IMR-90 (cell line): Measurements from ENCODE around the gene MRPS18A. TPM values are rescaled to one million over a fixed set of nuclear protein-coding genes. Genes with fewer than 3 reads are reported as not detected.

Experiments
- ATAC-seq: fragments of 200-7000 bp; cut with Tn5 transposase; 2 replicates; pipeline ENCODE4 v1.9.1; 2020; ENCODE audit warnings: low read depth, mild to moderate bottlenecking, moderate library complexity
- BruUV-seq: library from RNA; stranded (reverse); fragments of 400-500 nt; replicated peaks from 2 replicates; lab custom pipeline; 2021; lab: Mats Ljungman, UMichigan
- CTCF ChIA-PET: fragments of 300-600 bp; formaldehyde crosslinking; extraction: SDS; loops from one replicate; lab custom pipeline; 2021; ENCODE audit warnings: antibody characterized with exemption; lab: Yijun Ruan, JAX
- POLR2A ChIA-PET: fragments of 300-600 bp; sonication (Branson Sonifier 250); formaldehyde crosslinking; loops from one replicate; lab custom pipeline; 2022; ENCODE audit warnings: antibody characterized with exemption; ENCODE audit not compliant: unreplicated experiment; lab: Charles Lee
- DNase-seq: peaks from one replicate; pipeline ENCODE4 v3.0.0; 2013
- H2AFZ ChIP-seq: replicated peaks from 2 replicates; pipeline ENCODE3; 2013; ENCODE audit warnings: low read length, mild to moderate bottlenecking; ENCODE audit not compliant: poor library complexity
- H2AK5ac ChIP-seq: 2 replicates; pipeline ENCODE4 v1.6.1; 2013; ENCODE audit warnings: low read depth, low read length, inconsistent platforms
- H2AK9ac ChIP-seq: replicated peaks from 2 replicates; pipeline ENCODE3; 2013; ENCODE audit warnings: mild to moderate bottlenecking, low read depth, low read length, moderate library complexity; ENCODE audit not compliant: poor library complexity
- H2BK120ac ChIP-seq: 2 replicates; pipeline ENCODE4 v1.6.1; 2013; ENCODE audit warnings: low read depth, low read length, inconsistent platforms
- H2BK15ac ChIP-seq: 3 replicates; pipeline ENCODE4 v1.6.1; 2013; ENCODE audit warnings: low read depth, low read length, inconsistent platforms
- H2BK20ac ChIP-seq: 2 replicates; pipeline ENCODE4 v1.6.1; 2013; ENCODE audit warnings: low read depth, mild to moderate bottlenecking, inconsistent platforms, low read length, moderate library complexity
- H2BK5ac ChIP-seq: 2 replicates; pipeline ENCODE4 v1.6.1; 2013; ENCODE audit warnings: mild to moderate bottlenecking, low read depth, low read length, inconsistent platforms; ENCODE audit not compliant: poor library complexity, severe bottlenecking
- H3K14ac ChIP-seq: replicated peaks from 2 replicates; pipeline ENCODE4 v1.6.1; 2013; ENCODE audit warnings: low read depth, low read length, inconsistent platforms
- H3K18ac ChIP-seq: 2 replicates; pipeline ENCODE4 v1.6.1; 2013; ENCODE audit warnings: low read depth, low read length, control low read depth
- H3K23ac ChIP-seq: 2 replicates; pipeline ENCODE4 v1.6.1; 2013; ENCODE audit warnings: low read depth, low read length, inconsistent platforms
- H3K27ac ChIP-seq: 2 replicates; pipeline ENCODE4 v1.5.1; 2013; ENCODE audit warnings: mild to moderate bottlenecking, control low read depth, low read length; ENCODE audit not compliant: insufficient read depth
- H3K27me3 ChIP-seq: 2 replicates; pipeline ENCODE4 v1.6.1; 2013; ENCODE audit warnings: low read length; ENCODE audit not compliant: control insufficient read depth, insufficient read depth
- H3K36me3 ChIP-seq: 2 replicates; pipeline ENCODE4 v1.6.1; 2013; ENCODE audit warnings: low read length, mixed read lengths; ENCODE audit not compliant: control insufficient read depth, insufficient read depth
- H3K4ac ChIP-seq: 2 replicates; pipeline ENCODE4 v1.6.1; 2013; ENCODE audit warnings: low read depth, low read length, inconsistent platforms
- H3K4me1 ChIP-seq: 2 replicates; pipeline ENCODE4 v1.6.1; 2013; ENCODE audit warnings: low read length, mixed read lengths; ENCODE audit not compliant: control insufficient read depth, insufficient read depth
- H3K4me2 ChIP-seq: 2 replicates; pipeline ENCODE4 v1.6.1; 2013; ENCODE audit warnings: low read depth, mild to moderate bottlenecking, control low read depth, low read length, moderate library complexity
- H3K4me3 ChIP-seq: 2 replicates; pipeline ENCODE4 v1.5.1; 2013; ENCODE audit warnings: low read depth, mild to moderate bottlenecking, control low read depth, low read length, moderate library complexity; ENCODE audit not compliant: insufficient read depth
- H3K56ac ChIP-seq: 2 replicates; pipeline ENCODE4 v1.6.1; 2013; ENCODE audit warnings: low read length, inconsistent platforms; ENCODE audit not compliant: insufficient read depth; ENCODE audit errors: extremely low read depth
- H3K79me1 ChIP-seq, 2 experiments: 2 replicates each; pipeline ENCODE4 v1.6.1; 2013; ENCODE audit warnings: low read length in 2 of 2, inconsistent platforms in 1 of 2, low read depth in 1 of 2
- H3K9ac ChIP-seq: 2 replicates; pipeline ENCODE4 v1.6.1; 2013; ENCODE audit warnings: low read depth, low read length, control low read depth
- H3K9me1 ChIP-seq: 2 replicates; pipeline ENCODE4 v1.6.1; 2013; ENCODE audit warnings: low read length, inconsistent platforms; ENCODE audit not compliant: insufficient read depth
- H3K9me3 ChIP-seq: 2 replicates; pipeline ENCODE4 v1.6.1; 2013; ENCODE audit warnings: low read length; ENCODE audit not compliant: control insufficient read depth, insufficient read depth
- H4K20me1 ChIP-seq: 2 replicates; pipeline ENCODE4 v1.6.1; 2013; ENCODE audit warnings: low read length, inconsistent platforms; ENCODE audit not compliant: insufficient read depth
- H4K5ac ChIP-seq: 2 replicates; pipeline ENCODE4 v1.6.1; 2013; ENCODE audit warnings: mild to moderate bottlenecking, low read depth, low read length, control low read depth
- H4K8ac ChIP-seq, 2 experiments: 2 replicates each; pipeline ENCODE4 v1.6.1; 2013; ENCODE audit warnings: low read depth in 2 of 2, low read length in 2 of 2, control low read depth in 1 of 2, inconsistent platforms in 1 of 2
- H4K91ac ChIP-seq: 2 replicates; pipeline ENCODE4 v1.6.1; 2013; ENCODE audit warnings: low read depth, low read length, inconsistent platforms; ENCODE audit not compliant: insufficient read depth
- BHLHE40 ChIP-seq: fragments of 150-350 bp; IDR thresholded peaks from 2 replicates; pipeline ENCODE4 v1.6.1; 2016; ENCODE audit warnings: mild to moderate bottlenecking, low read depth, low read length
- CEBPB ChIP-seq: IDR thresholded peaks from 2 replicates; pipeline ENCODE4 v1.6.1; 2012; ENCODE audit warnings: low read depth, low read length, improper control_type of control experiment
- CHD1 ChIP-seq: IDR thresholded peaks from 2 replicates; pipeline ENCODE4 v1.6.1; 2012; ENCODE audit warnings: low read depth, low read length, improper control_type of control experiment
- ELK1 ChIP-seq: fragments of 150-350 bp; IDR thresholded peaks from 2 replicates; pipeline ENCODE4 v1.6.1; 2016; ENCODE audit warnings: low read depth, mild to moderate bottlenecking, low read length, moderate library complexity, borderline replicate concordance
- FOS ChIP-seq: fragments of 150-350 bp; IDR thresholded peaks from 2 replicates; pipeline ENCODE4 v1.6.1; 2016; ENCODE audit warnings: low read depth, low read length
- MAFK ChIP-seq: IDR thresholded peaks from 2 replicates; pipeline ENCODE4 v1.6.1; 2012; ENCODE audit warnings: low read depth, low read length, improper control_type of control experiment
- MAZ ChIP-seq: IDR thresholded peaks from 2 replicates; pipeline ENCODE4 v1.6.1; 2012; ENCODE audit warnings: low read depth, mild to moderate bottlenecking, low read length, improper control_type of control experiment, moderate library complexity, borderline replicate concordance
- MXI1 ChIP-seq: IDR thresholded peaks from 2 replicates; pipeline ENCODE4 v1.6.1; 2012; ENCODE audit warnings: low read depth, mild to moderate bottlenecking, low read length, moderate library complexity, borderline replicate concordance
- NFE2L2 ChIP-seq: fragments of 150-350 bp; IDR thresholded peaks from 2 replicates; pipeline ENCODE4 v1.6.1; 2016; ENCODE audit warnings: low read depth, mild to moderate bottlenecking, low read length
- POLR2A ChIP-seq: IDR thresholded peaks from 2 replicates; pipeline ENCODE4 v1.6.1; 2012; ENCODE audit warnings: mild to moderate bottlenecking, low read depth, low read length
- RAD21 ChIP-seq: IDR thresholded peaks from 2 replicates; pipeline ENCODE4 v1.6.1; 2012; ENCODE audit warnings: low read length, improper control_type of control experiment
- RCOR1 ChIP-seq: IDR thresholded peaks from 2 replicates; pipeline ENCODE4 v1.6.1; 2012; ENCODE audit warnings: mild to moderate bottlenecking, low read length, improper control_type of control experiment; ENCODE audit not compliant: insufficient replicate concordance
- RFX5 ChIP-seq: IDR thresholded peaks from 2 replicates; pipeline ENCODE4 v1.8.0; 2012; ENCODE audit warnings: low read depth, mild to moderate bottlenecking, low read length, moderate library complexity
- USF2 ChIP-seq: fragments of 150-350 bp; IDR thresholded peaks from 2 replicates; pipeline ENCODE4 v1.6.1; 2017; ENCODE audit warnings: mild to moderate bottlenecking, antibody characterized with exemption, low read length, low read depth
- WGBS, 2 experiments: methylation state at CpG; one replicate each; pipeline versions ENCODE4 v1.1.5 to v1.1.7; 2013; ENCODE audit warnings: missing lambda C conversion rate in 2 of 2; ENCODE audit not compliant: insufficient read length in 1 of 2; ENCODE audit errors: extremely low coverage in 2 of 2; 5-methylcytosine and 5-hydroxymethylcytosine counted together
- dilution Hi-C: fragments of 300-500 bp; cut with HindIII; formaldehyde crosslinking; loops from one replicate; pipeline ENCODE4 v1.14.3; 2018; ENCODE audit warnings: low sequenced_read_pairs; ENCODE audit not compliant: unreplicated experiment
- in situ Hi-C: fragments of 300-500 bp; cut with MboI; formaldehyde crosslinking; loops from 3 replicates; pipeline ENCODE4 v1.14.3; 2019; ENCODE audit warnings: low sequenced_read_pairs, inconsistent platforms, mixed read lengths
- intact Hi-C: fragments of 100-400 bp; cut with micrococcal nuclease; formaldehyde crosslinking; loops from 2 replicates; pipeline ENCODE4 v1.10.0; 2022
- polyA plus RNA-seq, 3 experiments: library from polyadenylated mRNA; depleted of rRNA; stranded (reverse); fragments of >200 nt; gene quantifications; 2 replicates each; pipeline ENCODE4 v1.2.3, GENCODE V29; 2012; ENCODE audit warnings: low replicate concordance in 1 of 3
- total RNA-seq: library from RNA; depleted of rRNA; stranded (reverse); fragments of >200 nt; gene quantifications from 2 replicates; pipeline ENCODE4 v1.2.3, GENCODE V29; 2012
- TF ChIP-seq, protein P1 (sequence below): conservative IDR thresholded peaks from 2 replicates; pipeline ENCODE4 v1.5.1; 2012; ENCODE audit warnings: mild to moderate bottlenecking, low read depth, low read length, improper control_type of control experiment

The MRPS18A gene
- total and polyA plus RNA-seq, 2 of the 4 experiments (the other 2 are of a cell fraction): 47.0 to 56.6 TPM

- no peak overlapping the region for H2BK15ac ChIP-seq
- H2BK5ac ChIP-seq: no peak overlapping the region
- CTCF ChIA-PET: interaction anchor here (0.6 kb wide), 1 partner anchor 28 kb away, joined by 3 read pairs; no protein-coding TSS in a partner anchor
- H3K4ac ChIP-seq: no peak overlapping the region
- peaks cover 48 to 64% of the 10 kb centered on the region in 2 experiments for H3K79me1 ChIP-seq
- H3K9me1 ChIP-seq: peaks cover 7% of the 10 kb centered on the region; the same call in 1 of the 2 replicates
- POLR2A ChIA-PET: no interaction called here
- H2AK9ac ChIP-seq: no peak overlapping the region
- no peak overlapping the region for H4K5ac ChIP-seq
- H3K4me1 ChIP-seq: no peaks in the 10 kb centered on the region
- peaks cover 25% of the 10 kb centered on the region for H4K20me1 ChIP-seq
- H2AK5ac ChIP-seq: no peak overlapping the region
- H3K9me3 ChIP-seq: no peaks in the 10 kb centered on the region
- no peak overlapping the region for H2BK20ac ChIP-seq
- H3K14ac ChIP-seq: no peak overlapping the region
- dilution Hi-C loops (no loop called here), in situ Hi-C loops (no loop called here), intact Hi-C loops (no loop called here)
- no TSS peak for BruUV-seq
- 76% methylated on average over 2 of the region's 11 CpGs; no CpG with 5 or more reads in 1 of the 2 experiments for WGBS, 2 experiments
- H3K4me2 ChIP-seq: no peak overlapping the region
- no peak overlapping the region for H4K91ac ChIP-seq
- H4K8ac ChIP-seq: no peak overlapping the region
- no peak for DNase-seq
- H3K4me3 ChIP-seq: no peak overlapping the region
- H3K18ac ChIP-seq: no peak overlapping the region
- H3K36me3 ChIP-seq: peaks cover 47% of the 10 kb centered on the region
- H2BK120ac ChIP-seq: no peak overlapping the region
- H2AFZ ChIP-seq: no peak overlapping the region
- no peak overlapping the region for H3K27ac ChIP-seq
- no peaks in the 10 kb centered on the region for H3K27me3 ChIP-seq
- ATAC-seq: no peak
- no peak overlapping the region for H3K9ac ChIP-seq
- H3K56ac ChIP-seq: no peak overlapping the region
- no peak overlapping the region for H3K23ac ChIP-seq
- TF ChIP-seq MAZ (no peak), CHD1 (no peak), CEBPB (no peak), MXI1 (no peak), MAFK (no peak), RAD21 (no peak), BHLHE40 (no peak), RFX5 (no peak), ELK1 (no peak), USF2 (no peak), POLR2A (no peak), RCOR1 (no peak), NFE2L2 (no peak), FOS (no peak)
- TF ChIP-seq, protein P1, sequence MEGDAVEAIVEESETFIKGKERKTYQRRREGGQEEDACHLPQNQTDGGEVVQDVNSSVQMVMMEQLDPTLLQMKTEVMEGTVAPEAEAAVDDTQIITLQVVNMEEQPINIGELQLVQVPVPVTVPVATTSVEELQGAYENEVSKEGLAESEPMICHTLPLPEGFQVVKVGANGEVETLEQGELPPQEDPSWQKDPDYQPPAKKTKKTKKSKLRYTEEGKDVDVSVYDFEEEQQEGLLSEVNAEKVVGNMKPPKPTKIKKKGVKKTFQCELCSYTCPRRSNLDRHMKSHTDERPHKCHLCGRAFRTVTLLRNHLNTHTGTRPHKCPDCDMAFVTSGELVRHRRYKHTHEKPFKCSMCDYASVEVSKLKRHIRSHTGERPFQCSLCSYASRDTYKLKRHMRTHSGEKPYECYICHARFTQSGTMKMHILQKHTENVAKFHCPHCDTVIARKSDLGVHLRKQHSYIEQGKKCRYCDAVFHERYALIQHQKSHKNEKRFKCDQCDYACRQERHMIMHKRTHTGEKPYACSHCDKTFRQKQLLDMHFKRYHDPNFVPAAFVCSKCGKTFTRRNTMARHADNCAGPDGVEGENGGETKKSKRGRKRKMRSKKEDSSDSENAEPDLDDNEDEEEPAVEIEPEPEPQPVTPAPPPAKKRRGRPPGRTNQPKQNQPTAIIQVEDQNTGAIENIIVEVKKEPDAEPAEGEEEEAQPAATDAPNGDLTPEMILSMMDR: no peak
Observed at GRCh38 chr6:43680308-43681200, 7.0 kb downstream of the MRPS18A start.
